Activated CD8-positive, alpha-beta memory T cell treated with anti-CD3 and anti-CD28 coated beads, Interleukin-2, amount 50 U/mL, for 48 hours (primary cell): ENCODE measurements around the gene SIGLEC12.
"Not testable (repeated sequence)": the region's sequence is repeated elsewhere in the genome, so short reads cannot be mapped to it uniquely, and the experiment has no call there.

Source experiments
- DNase-seq: peaks from one replicate; pipeline ENCODE4 v3.0.0-alpha.2; 2020

The SIGLEC12 gene

DNA sequence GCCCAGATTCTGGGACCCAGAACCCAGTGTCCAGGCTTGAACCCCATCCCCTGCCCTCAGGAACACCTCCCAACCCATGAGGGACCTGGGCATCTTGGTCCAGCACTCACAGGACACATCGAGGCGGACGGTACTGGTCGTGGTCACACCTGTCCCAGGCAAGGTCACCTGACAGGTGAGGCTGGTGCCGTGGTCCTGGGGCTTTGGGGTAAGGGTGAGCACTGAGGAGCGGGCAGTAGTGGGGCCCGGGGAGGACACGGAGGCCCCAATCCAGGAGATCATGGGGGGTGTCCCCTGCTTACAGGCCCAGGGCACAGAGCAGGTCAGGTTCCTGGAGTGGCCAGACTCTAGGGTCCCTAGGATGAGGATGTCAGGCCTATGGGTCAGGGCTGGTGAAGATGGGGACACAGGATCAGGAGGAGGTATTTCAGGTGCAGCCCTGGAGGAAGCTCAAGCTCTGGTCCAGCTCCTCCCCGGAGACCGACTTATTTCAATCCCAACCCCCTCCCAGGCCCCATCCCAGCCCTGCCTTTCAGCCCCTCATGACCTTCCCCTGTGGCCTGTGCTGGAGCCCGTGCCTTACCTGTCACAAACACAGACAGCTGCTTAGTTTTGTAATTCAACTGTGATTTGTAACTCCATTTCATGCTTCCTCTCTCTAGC lies 44.1 kb downstream of the SIGLEC12 start:
- no peak for DNase-seq

DNA sequence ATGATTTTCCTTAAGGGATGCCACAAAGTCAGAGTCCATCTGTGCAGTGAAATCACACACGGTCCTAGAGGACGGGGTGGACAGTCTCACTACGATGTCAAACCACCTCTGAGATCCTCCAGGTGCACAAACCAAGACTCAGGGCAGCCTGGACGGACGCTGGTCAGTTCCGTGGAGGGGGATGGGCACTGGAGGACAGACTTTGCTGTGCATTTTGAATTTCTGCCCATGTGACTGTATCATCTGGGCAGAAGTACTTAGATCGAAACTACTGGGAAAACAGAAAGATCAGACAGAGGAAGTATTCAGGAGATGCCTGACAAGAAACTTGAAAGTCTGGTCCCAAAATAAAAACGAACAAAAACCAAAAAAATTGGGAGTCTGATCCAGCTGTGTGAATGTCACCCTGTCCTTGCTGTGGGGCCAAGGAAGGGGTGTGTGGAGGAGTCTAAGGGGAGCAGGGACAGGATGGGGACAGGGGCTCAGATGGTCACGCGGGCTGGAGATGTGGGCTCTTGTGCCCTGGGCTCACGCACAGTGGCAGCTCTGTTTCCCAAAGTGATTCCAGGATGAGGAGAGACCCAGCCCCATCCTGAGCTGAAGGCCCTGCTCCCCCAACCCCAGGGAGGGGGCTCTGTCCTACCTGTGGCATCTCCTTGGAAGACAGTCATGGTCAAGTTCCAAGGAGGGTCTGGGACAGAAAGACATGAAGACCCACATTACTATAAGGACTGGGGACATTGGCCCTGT lies 44.9 kb downstream of the SIGLEC12 start:
- no peak for DNase-seq

DNA sequence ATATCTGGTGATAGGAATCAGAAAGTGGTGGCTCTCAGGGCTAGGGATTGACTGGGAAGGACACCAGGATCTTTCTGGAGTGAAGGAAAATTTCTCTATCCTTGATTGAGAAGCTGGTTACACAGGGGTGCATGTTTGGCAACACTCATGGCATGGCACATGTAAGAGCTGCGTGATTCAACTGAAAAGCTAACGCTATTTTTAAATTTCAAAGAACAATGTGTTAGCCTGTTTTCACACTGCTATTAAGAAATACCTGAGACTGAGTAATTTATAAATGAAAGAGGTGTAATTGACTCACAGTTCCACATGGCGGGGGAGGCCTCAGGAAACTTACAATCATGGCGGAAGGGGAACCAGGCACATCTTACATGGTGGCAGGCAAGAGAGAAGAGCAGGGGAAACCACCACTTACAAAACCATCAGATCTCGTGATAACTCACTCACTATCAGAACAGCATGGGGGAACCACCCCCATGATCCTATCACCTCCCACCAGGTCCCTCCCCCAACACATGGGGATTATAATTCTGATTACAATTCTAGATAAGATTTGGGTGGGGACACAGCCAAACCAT lies 50.8 kb downstream of the SIGLEC12 start:
- DNase-seq = no peak

DNA sequence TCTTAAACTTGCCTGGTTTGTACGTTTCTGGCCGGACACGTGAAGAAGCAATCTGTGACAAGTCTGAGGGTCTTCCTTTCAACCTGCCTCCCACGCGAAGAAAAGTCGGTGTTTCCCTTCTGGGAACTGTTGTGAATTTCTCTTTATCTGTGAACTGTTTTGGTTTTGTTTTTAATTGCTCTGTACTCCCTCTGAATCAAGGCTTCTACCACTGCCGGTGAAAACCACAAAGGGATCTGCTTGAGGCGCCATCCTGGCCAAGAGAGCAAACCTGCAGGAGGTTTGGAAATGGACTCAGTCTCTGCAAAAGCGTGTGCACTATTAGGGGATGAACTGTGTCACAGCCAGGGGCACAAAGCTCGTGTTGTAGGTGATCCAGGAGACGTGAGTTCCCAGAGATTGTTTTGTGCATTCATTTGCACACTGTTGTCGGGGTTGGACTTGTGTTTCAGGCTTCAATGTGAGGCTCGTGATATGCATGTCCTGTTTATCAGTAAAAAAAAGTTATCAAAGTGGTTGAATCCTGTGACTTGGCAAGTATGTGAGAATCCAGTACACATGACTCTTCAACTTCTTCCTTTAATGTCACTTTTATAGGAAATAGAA lies 53.1 kb downstream of the SIGLEC12 start:
- peak; percentile 70 for DNase-seq

DNA sequence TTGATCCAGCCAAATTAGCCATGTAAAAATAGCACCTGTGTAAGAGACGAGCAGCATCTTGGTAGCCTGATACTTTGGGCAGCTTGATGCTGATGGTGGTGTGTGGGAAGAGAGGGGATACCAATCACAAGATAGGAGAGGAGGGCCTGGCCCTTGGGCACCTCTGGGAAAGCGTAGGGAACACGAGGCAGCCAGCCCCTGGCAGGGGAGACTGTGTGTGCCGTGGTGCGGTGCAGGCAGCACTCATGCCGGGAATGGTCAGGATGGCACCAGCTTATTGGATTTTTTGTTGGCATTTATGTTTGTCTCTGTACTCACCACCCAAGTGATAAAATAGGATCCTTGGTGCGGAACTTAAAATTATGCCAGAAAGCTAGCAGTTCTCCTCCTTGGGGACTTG lies 53.6 kb downstream of the SIGLEC12 start:
- no peak for DNase-seq

DNA sequence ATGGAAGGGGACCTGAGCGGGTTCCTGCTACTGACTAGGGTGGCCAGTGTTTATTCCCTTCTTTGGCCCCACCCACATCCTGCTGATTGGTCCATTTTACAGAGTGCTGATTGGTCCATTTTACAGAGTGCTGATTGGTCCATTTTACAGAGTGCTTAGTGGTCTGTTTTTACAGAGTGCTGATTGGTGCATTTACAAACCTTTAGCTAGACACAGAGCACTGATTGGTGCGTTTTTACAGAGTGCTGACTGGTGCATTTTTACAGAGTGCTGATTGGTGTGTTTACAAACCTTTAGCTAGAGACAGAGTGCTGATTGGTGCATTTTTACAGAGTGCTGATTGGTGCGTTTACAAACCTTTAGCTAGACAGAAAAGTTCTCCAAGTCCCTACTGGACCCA lies 54.1 kb downstream of the SIGLEC12 start:
- DNase-seq = not testable (repeated sequence)

DNA sequence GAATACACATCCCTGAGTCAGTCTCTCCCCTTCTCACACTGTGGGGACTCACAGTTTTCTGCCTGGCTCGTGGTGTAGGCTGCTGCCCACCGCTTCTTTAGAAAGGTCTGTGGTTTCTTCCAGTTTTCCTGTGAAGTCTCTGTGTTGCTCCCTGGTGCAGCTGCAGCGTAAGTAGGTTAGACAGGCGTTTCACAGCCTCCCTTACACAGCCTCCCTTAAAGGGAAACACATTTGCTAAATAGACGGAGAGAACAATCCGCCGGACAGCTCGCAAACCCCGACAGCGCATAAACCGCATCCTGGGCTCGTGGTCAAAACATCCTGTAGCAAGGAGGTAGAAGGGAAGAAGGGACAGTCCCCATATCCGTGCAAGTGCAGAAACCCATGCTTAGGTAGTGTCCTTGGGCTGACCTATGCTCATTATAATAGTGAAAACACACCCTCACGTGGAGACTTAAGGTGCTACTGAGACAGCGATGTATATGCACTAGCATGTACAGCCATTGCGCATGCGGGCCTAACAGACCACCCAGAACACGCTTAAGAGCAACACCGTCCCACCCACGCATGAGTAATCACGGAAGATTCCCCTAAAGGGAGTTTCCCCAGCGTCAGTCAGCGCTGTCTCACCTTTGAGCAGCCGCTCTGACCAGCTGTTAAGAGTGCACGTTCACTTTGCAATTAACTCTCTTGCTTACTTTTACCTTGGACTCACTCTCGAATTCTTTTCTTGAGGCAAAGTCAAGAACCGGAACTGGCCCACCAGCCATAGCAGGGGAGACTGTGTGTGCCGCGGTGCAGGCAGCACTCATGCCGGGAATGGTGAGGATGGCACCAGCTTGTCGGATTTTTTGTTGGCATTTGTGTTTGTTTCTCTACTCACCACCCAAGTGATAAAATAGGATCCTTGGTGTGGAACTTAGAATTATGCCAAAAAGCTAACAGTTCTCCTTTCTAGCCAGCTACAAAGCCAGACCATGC lies 59.9 kb downstream of the SIGLEC12 start:
- DNase-seq = peak; percentile 90
